Activated CD8-positive, alpha-beta T cell treated with anti-CD3 and anti-CD28 coated beads, Interleukin-2, amount 10 ng/mL, durations not matched to agents 7 days and 5 days (primary cell): ENCODE data around the gene ADAMTSL2. TPM values are rescaled to one million over a fixed set of nuclear protein-coding genes. Genes with fewer than 3 reads are reported as not detected.

ENCODE experiments used
- ATAC-seq: fragments of 150-1000 bp; cut with Tn5 transposase; one replicate; pipeline ENCODE4 v1.10.0; 2021; ENCODE audit warnings: moderate library complexity
- CTCF ChIA-PET: fragments of 350-600 bp; sonication (Branson Sonifier 250); formaldehyde crosslinking; loops from one replicate; lab custom pipeline; 2021; ENCODE audit warnings: antibody characterized with exemption; lab: Charles Lee
- POLR2A ChIA-PET: fragments of 350-600 bp; sonication (Branson Sonifier 250); formaldehyde crosslinking; loops from one replicate; lab custom pipeline; 2021; ENCODE audit warnings: antibody characterized with exemption; lab: Charles Lee
- DNase-seq: peaks from one replicate; pipeline ENCODE4 v3.0.0-alpha.2; 2020
- H3K27ac Mint-ChIP-seq: one replicate; pipeline ENCODE4 v1.8.0; 2021; ENCODE audit warnings: mild to moderate bottlenecking, mixed read lengths
- H3K27me3 Mint-ChIP-seq: one replicate; pipeline ENCODE4 v1.8.0; 2021; ENCODE audit warnings: low read depth, mixed read lengths
- H3K36me3 Mint-ChIP-seq: one replicate; pipeline ENCODE4 v1.8.0; 2021; ENCODE audit warnings: low read depth, mixed read lengths
- H3K4me1 Mint-ChIP-seq: one replicate; pipeline ENCODE4 v1.8.0; 2021; ENCODE audit warnings: low read depth, mixed read lengths
- H3K4me3 Mint-ChIP-seq: one replicate; pipeline ENCODE4 v1.8.0; 2021; ENCODE audit warnings: mild to moderate bottlenecking, mixed read lengths
- H3K9me3 Mint-ChIP-seq: one replicate; pipeline ENCODE4 v1.8.0; 2022; ENCODE audit warnings: mixed read lengths; ENCODE audit not compliant: insufficient read depth
- total RNA-seq, 2 experiments: library from RNA; stranded (reverse); gene quantifications; one replicate each; pipeline ENCODE4 v1.2.3, GENCODE V29; 2021

ADAMTSL2 gene
- total RNA-seq, 2 experiments from 2014 or later, result not detected

- DNase-seq (no peak), ATAC-seq (no peak)
- ChIA-PET CTCF (interaction anchor here (2.0 to 2.1 kb wide), 2 partner anchors 14 to 136 kb away, joined by 6 to 8 read pairs; no protein-coding TSS in a partner anchor), POLR2A (no interaction called here)
- H3K27ac Mint-ChIP-seq, result no peak overlapping the region
- no peaks in the 10 kb centered on the region for H3K27me3 Mint-ChIP-seq
- no peaks in the 10 kb centered on the region for H3K36me3 Mint-ChIP-seq
- H3K4me3 Mint-ChIP-seq, result no peak overlapping the region
- no peaks in the 10 kb centered on the region for H3K4me1 Mint-ChIP-seq
- peaks cover 3% of the 10 kb centered on the region for H3K9me3 Mint-ChIP-seq
These were observed 56.8 kb downstream of the ADAMTSL2 start for GRCh38 chr9:133591116-133591910.

GRCh38 chr9:133591985-133592384, 57.5 kb downstream of the ADAMTSL2 start:
- H3K27me3 Mint-ChIP-seq, result no peaks in the 10 kb centered on the region
- no peak overlapping the region for H3K27ac Mint-ChIP-seq
- peaks cover 8% of the 10 kb centered on the region for H3K9me3 Mint-ChIP-seq
- CTCF ChIA-PET, result interaction anchor here (1.3 kb wide), 1 partner anchor 150 kb away, joined by 3 read pairs; no protein-coding TSS in a partner anchor
- no peak for DNase-seq
- POLR2A ChIA-PET, result no interaction called here
- H3K36me3 Mint-ChIP-seq, result no peaks in the 10 kb centered on the region
- ATAC-seq, result no peak
- no peak overlapping the region for H3K4me3 Mint-ChIP-seq
- H3K4me1 Mint-ChIP-seq, result no peaks in the 10 kb centered on the region

- ChIA-PET CTCF (interaction anchor here (1.1 to 1.5 kb wide), 3 partner anchors 10 to 149 kb away, joined by 3 to 4 read pairs (median 3); no protein-coding TSS in a partner anchor), POLR2A (no interaction called here)
- Mint-ChIP-seq H3K4me1 (no peaks in the 10 kb centered on the region), H3K9me3 (peaks cover 17% of the 10 kb centered on the region), H3K27me3 (no peaks in the 10 kb centered on the region), H3K4me3 (no peak overlapping the region), H3K36me3 (peaks cover 4% of the 10 kb centered on the region), H3K27ac (peak overlapping the region; percentile 9)
- no peak for ATAC-seq
- DNase-seq, result peak; percentile 38
These were observed 58.4 kb downstream of the ADAMTSL2 start for GRCh38 chr9:133592731-133593409.

GRCh38 chr9:133593587-133594253, 59.2 kb downstream of the ADAMTSL2 start:
- H3K27ac Mint-ChIP-seq, result peak overlapping the region; percentile 9
- ATAC-seq, result no peak
- no peaks in the 10 kb centered on the region for H3K27me3 Mint-ChIP-seq
- H3K4me1 Mint-ChIP-seq, result no peaks in the 10 kb centered on the region
- DNase-seq, result no peak
- no peak overlapping the region for H3K4me3 Mint-ChIP-seq
- CTCF ChIA-PET, result interaction anchor here (0.8 to 1.5 kb wide), 3 partner anchors 9 to 133 kb away, joined by 3 to 4 read pairs (median 3); no protein-coding TSS in a partner anchor
- peaks cover 20% of the 10 kb centered on the region for H3K9me3 Mint-ChIP-seq
- peaks cover 4% of the 10 kb centered on the region for H3K36me3 Mint-ChIP-seq
- POLR2A ChIA-PET, result no interaction called here

- no peak for DNase-seq
- H3K4me1 Mint-ChIP-seq, result no peaks in the 10 kb centered on the region
- H3K4me3 Mint-ChIP-seq, result no peak overlapping the region
- CTCF ChIA-PET, result interaction anchor here (0.8 kb wide), 1 partner anchor 133 kb away, joined by 3 read pairs; no protein-coding TSS in a partner anchor
- H3K27ac Mint-ChIP-seq, result no peak overlapping the region
- ATAC-seq, result no peak
- H3K27me3 Mint-ChIP-seq, result no peaks in the 10 kb centered on the region
- H3K9me3 Mint-ChIP-seq, result peaks cover 20% of the 10 kb centered on the region
- peaks cover 4% of the 10 kb centered on the region for H3K36me3 Mint-ChIP-seq
- POLR2A ChIA-PET, result no interaction called here
These were observed 59.8 kb downstream of the ADAMTSL2 start for GRCh38 chr9:133594310-133594709.

GRCh38 chr9:133595910-133596309, 61.4 kb downstream of the ADAMTSL2 start:
- no peaks in the 10 kb centered on the region for H3K27me3 Mint-ChIP-seq
- ATAC-seq (no peak), DNase-seq (no peak)
- H3K36me3 Mint-ChIP-seq, result peaks cover 4% of the 10 kb centered on the region
- ChIA-PET CTCF (no interaction called here), POLR2A (no interaction called here)
- no peak overlapping the region for H3K27ac Mint-ChIP-seq
- H3K4me3 Mint-ChIP-seq, result no peak overlapping the region
- peaks cover 20% of the 10 kb centered on the region for H3K9me3 Mint-ChIP-seq
- no peaks in the 10 kb centered on the region for H3K4me1 Mint-ChIP-seq

- Mint-ChIP-seq H3K36me3 (peaks cover 4% of the 10 kb centered on the region), H3K9me3 (peaks cover 20% of the 10 kb centered on the region), H3K4me3 (no peak overlapping the region), H3K4me1 (no peaks in the 10 kb centered on the region), H3K27ac (no peak overlapping the region), H3K27me3 (no peaks in the 10 kb centered on the region)
- CTCF ChIA-PET, result interaction anchor here (1.1 kb wide), 1 partner anchor 146 kb away, joined by 3 read pairs; no protein-coding TSS in a partner anchor
- POLR2A ChIA-PET, result no interaction called here
- ATAC-seq (no peak), DNase-seq (no peak)
These were observed 62.9 kb downstream of the ADAMTSL2 start for GRCh38 chr9:133597316-133597957.

GRCh38 chr9:133598978-133599377, 64.5 kb downstream of the ADAMTSL2 start:
- ATAC-seq, result no peak
- Mint-ChIP-seq H3K4me1 (no peaks in the 10 kb centered on the region), H3K9me3 (peaks cover 20% of the 10 kb centered on the region), H3K27me3 (no peaks in the 10 kb centered on the region), H3K4me3 (no peak overlapping the region), H3K36me3 (peaks cover 4% of the 10 kb centered on the region), H3K27ac (no peak overlapping the region)
- ChIA-PET POLR2A (no interaction called here), CTCF (no interaction called here)
- DNase-seq, result no peak

GRCh38 chr9:133599470-133600173, 65.1 kb downstream of the ADAMTSL2 start:
- DNase-seq (no peak), ATAC-seq (no peak)
- POLR2A ChIA-PET, result no interaction called here
- Mint-ChIP-seq H3K4me1 (peaks cover 5% of the 10 kb centered on the region), H3K9me3 (peaks cover 20% of the 10 kb centered on the region), H3K4me3 (no peak overlapping the region), H3K27me3 (no peaks in the 10 kb centered on the region), H3K27ac (no peak overlapping the region), H3K36me3 (peaks cover 4% of the 10 kb centered on the region)
- CTCF ChIA-PET, result no interaction called here

- POLR2A ChIA-PET, result no interaction called here
- H3K27ac Mint-ChIP-seq, result no peak overlapping the region
- H3K36me3 Mint-ChIP-seq, result peaks cover 4% of the 10 kb centered on the region
- CTCF ChIA-PET, result interaction anchor here (1.3 kb wide), 1 partner anchor 126 kb away, joined by 4 read pairs; no protein-coding TSS in a partner anchor
- ATAC-seq (no peak), DNase-seq (no peak)
- no peak overlapping the region for H3K4me3 Mint-ChIP-seq
- no peaks in the 10 kb centered on the region for H3K27me3 Mint-ChIP-seq
- H3K4me1 Mint-ChIP-seq, result peaks cover 10% of the 10 kb centered on the region
- peaks cover 20% of the 10 kb centered on the region for H3K9me3 Mint-ChIP-seq
These were observed 66.2 kb downstream of the ADAMTSL2 start for GRCh38 chr9:133600739-133601138.

GRCh38 chr9:133601746-133602145, 67.2 kb downstream of the ADAMTSL2 start:
- DNase-seq, result no peak
- peaks cover 4% of the 10 kb centered on the region for H3K27me3 Mint-ChIP-seq
- POLR2A ChIA-PET, result no interaction called here

More at GRCh38 chr9:133601746-133602145, 67.2 kb downstream of the ADAMTSL2 start:
- ATAC-seq, result no peak
- H3K27ac Mint-ChIP-seq, result no peak overlapping the region
- H3K4me3 Mint-ChIP-seq, result no peak overlapping the region
- CTCF ChIA-PET, result no interaction called here
- peaks cover 14% of the 10 kb centered on the region for H3K9me3 Mint-ChIP-seq
- peaks cover 4% of the 10 kb centered on the region for H3K36me3 Mint-ChIP-seq
- H3K4me1 Mint-ChIP-seq, result peaks cover 10% of the 10 kb centered on the region
